H1 (cell line): ENCODE measurements around the gene RPS6KA6. TPM values are rescaled to one million over a fixed set of nuclear protein-coding genes. Genes with fewer than 3 reads are reported as not detected.

Experiments used
- KDM5A ChIP-seq: fragments of 200-600 bp; IDR thresholded peaks from 2 replicates; pipeline ENCODE4 v1.7.1; 2012; ENCODE audit warnings: mild to moderate bottlenecking, low read length, inconsistent platforms, mixed read lengths
- POU5F1 ChIP-seq: IDR thresholded peaks from 2 replicates; pipeline ENCODE4 v1.6.1; 2011; ENCODE audit warnings: low read depth, mild to moderate bottlenecking, low read length, moderate library complexity
- RXRA ChIP-seq: IDR thresholded peaks from 2 replicates; pipeline ENCODE4 v1.6.1; 2011; ENCODE audit warnings: low read depth, mild to moderate bottlenecking, low read length, moderate library complexity; ENCODE audit not compliant: insufficient read depth
- polyA plus RNA-seq, 7 experiments: library from polyadenylated mRNA; depleted of rRNA in 3 of 7; stranded (reverse) in 5 of 7; unstranded in 2 of 7; fragments of >200 nt in 5 of 7; fragments of 200-250 nt in 2 of 7; gene quantifications; 1 replicate in 5 of 7; 2 replicates in 1 of 7; 4 replicates in 1 of 7; pipeline versions ENCODE4 v1.2.1 to v1.2.3, GENCODE V29; 2011 to 2013; ENCODE audit warnings: missing spikeins in 2 of 7, mixed read lengths in 2 of 7
- total RNA-seq: library from RNA; stranded (reverse); fragmentation: NEBNext Ultra II Directional; extraction: Animal tissue kit (Norgen Biotek cat#: 25700); gene quantifications from 2 replicates; pipeline ENCODE4 v1.2.1, GENCODE V29; 2021

Gene RPS6KA6
- total and polyA plus RNA-seq, 2 of the 8 experiments (the other 6 are each of a cell fraction or from before 2014, with no cell fraction given): 3.5 to 14.6 TPM

GRCh38 chrX:84174348-84174747, 13.7 kb downstream of the RPS6KA6 start (continued):
- no peak for TF ChIP-seq POU5F1
- no peak for TF ChIP-seq KDM5A
- TF ChIP-seq RXRA: no peak
